Articular chondrocyte of knee joint (primary cell): ENCODE measurements around the gene HSFX1. TPM values are rescaled to one million over a fixed set of nuclear protein-coding genes. Genes with fewer than 3 reads are reported as not detected.

Experiments
- small RNA-seq: library from RNA; depleted of rRNA; stranded (forward); fragments of <200 nt; gene quantifications from one replicate; pipeline ENCODE3, GENCODE V24; 2012
- total RNA-seq: library from RNA; depleted of rRNA; stranded (reverse); fragments of >200 nt; gene quantifications from 2 replicates; pipeline ENCODE4 v1.2.3, GENCODE V29; 2012

Gene HSFX1, protein sequence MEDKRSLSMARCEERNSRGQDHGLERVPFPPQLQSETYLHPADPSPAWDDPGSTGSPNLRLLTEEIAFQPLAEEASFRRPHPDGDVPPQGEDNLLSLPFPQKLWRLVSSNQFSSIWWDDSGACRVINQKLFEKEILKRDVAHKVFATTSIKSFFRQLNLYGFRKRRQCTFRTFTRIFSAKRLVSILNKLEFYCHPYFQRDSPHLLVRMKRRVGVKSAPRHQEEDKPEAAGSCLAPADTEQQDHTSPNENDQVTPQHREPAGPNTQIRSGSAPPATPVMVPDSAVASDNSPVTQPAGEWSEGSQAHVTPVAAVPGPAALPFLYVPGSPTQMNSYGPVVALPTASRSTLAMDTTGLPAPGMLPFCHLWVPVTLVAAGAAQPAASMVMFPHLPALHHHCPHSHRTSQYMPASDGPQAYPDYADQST
- 0.43 and 1.2 TPM in 2 replicates for total RNA-seq

DNA sequence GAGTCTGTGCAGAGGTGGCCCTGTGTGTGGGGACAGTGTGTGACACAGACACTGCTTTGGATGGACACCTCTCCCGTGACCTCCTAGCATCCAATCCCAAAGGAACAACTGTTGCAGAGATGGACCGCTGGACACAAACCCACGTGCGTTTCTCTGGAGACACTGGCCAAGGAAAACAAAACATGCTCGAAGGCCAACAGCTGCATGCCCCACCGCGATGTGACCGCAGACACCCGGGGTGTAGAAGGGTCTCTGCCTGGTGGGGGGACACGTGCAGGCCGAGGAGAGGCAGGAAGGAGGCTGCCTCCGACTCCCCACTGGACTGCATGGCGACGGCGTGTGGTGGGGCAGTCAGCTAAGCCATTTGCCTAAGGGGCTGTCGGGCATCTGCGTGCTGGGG lies at the start of gene HSFX1:
Gene HSFX1 (plus strand): TSS at position 301 of the 400 bp plus-strand sequence. CDS start 614 bp downstream, outside the sequence.

DNA sequence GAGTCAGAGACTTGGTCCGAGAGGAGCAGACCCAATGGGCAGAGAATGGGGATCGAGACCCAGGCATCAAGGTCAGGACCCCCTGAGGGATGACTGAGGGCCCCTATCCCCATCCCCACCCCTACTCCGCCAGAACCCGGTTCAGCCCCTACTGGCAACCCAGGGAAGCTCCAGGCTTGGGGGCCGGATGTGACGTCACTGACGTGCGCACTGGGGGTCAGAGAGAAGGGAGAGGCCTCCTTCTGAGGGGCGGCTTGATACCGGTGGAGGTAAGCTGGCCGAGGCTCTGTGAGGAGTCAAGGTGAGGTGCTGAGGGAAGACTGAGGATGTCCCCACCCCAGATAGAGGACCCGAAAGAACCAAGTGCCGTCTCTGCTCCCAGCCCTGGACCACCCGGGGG lies 7.9 kb downstream of the HSFX1 start, which contains the start of gene MAGEA9:
Gene MAGEA9 (plus strand): TSS at position 204 of the 400 bp plus-strand sequence. CDS start 4,281 bp downstream, outside the sequence.

Small RNA genes within 50 kb of the gene (small RNA-seq; reads per million reads assigned to genes)
- gene AC244098.1 (not detected), gene AC244098.2 (not detected), gene AC244098.3 (not detected)

Other genes starting within 250 kb of the HSFX1 start
- 13.1 and 13.2 TPM in 2 replicates for gene EOLA1, start 233.1 kb upstream of the HSFX1 start, total RNA-seq
- gene HSFX3, start 224.1 kb upstream of the HSFX1 start, total RNA-seq = not detected in 2 replicates
- not detected in 2 replicates for gene MAGEA9B, start 186.6 kb upstream of the HSFX1 start, total RNA-seq
- 0.22 TPM in 1 of 2 replicates, not detected in the other for gene HSFX2, start 178.8 kb upstream of the HSFX1 start, total RNA-seq
- gene TMEM185A, start 142.3 kb upstream of the HSFX1 start, total RNA-seq = 16.3 and 18.7 TPM in 2 replicates
- not detected in 2 replicates for gene MAGEA11, start 62.0 kb upstream of the HSFX1 start, total RNA-seq
- gene MAGEA9, start 7.9 kb downstream of the HSFX1 start, total RNA-seq = not detected in 2 replicates
- not detected in 2 replicates for gene MAGEA8, start 107.1 kb downstream of the HSFX1 start, total RNA-seq
- gene HSFX4, start 155.5 kb downstream of the HSFX1 start, total RNA-seq = not detected in 2 replicates
- 17.5 and 18.8 TPM in 2 replicates for gene EOLA2, start 164.4 kb downstream of the HSFX1 start, total RNA-seq